Fibroblast of the conjunctiva (primary cell): ENCODE results near the gene NDUFAF2.
"Not testable (repeated sequence)": the region's sequence is repeated elsewhere in the genome, so short reads cannot be mapped to it uniquely, and the experiment has no call there.

ENCODE experiments used
- DNase-seq: peaks from one replicate; pipeline ENCODE4 v3.0.0-alpha.2; 2010; ENCODE audit warnings: low read depth

NDUFAF2 gene

DNA sequence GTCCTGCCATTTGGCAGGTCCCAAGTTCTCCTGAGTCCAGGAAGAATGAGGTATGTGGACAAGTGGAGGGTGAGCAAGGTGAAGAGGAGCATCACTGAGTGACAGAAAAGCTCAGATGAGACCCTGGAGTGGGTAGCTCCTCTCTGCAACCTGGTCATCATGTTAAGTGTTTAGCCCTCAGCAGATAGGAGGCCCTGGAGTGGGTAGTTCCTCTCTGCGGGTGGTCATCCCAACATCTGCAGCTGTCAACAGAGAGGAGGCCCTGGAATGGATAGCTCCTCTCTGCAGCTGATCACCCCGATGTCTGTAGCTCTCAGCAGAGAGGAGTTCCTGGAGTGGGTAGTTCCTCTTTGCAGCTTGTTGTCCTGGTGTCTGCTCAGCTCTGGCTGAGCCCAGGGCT, 48.4 kb downstream of the NDUFAF2 start:
- no peak for DNase-seq

DNA sequence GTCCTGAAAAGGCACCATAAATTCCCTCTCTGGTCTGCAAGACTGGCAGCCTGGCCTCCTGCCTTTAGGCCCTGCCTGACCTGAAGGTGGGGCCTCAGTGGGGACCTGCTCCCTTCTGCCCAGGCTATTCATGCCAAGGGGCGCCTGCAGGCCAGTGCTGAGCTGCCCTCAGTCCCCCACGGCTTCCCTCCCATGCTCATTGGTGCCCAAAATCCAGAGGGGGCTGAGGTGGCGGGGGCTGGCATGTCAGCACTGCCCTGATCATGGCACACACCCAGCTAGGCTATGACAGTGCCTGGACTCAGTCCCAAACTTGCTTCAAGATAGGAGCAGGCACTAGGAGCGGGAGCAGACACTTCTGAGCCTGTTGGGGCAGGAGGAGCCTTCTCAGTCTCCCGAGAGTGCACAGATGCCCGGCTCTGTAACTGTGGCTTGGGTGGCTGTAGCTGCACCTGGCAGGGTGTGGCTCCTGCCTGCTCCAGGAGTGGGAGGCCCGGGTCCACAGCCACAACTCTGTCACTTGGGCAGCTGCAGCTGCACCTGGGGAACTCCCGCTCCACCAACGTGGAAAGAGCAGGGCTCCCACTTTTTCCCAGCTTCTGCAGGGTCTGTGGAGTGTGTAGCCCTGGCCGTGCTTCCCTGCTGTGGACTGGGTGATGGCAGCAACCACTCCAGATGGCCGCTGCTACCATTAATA, 49.0 kb downstream of the NDUFAF2 start:
- no peak for DNase-seq

DNA sequence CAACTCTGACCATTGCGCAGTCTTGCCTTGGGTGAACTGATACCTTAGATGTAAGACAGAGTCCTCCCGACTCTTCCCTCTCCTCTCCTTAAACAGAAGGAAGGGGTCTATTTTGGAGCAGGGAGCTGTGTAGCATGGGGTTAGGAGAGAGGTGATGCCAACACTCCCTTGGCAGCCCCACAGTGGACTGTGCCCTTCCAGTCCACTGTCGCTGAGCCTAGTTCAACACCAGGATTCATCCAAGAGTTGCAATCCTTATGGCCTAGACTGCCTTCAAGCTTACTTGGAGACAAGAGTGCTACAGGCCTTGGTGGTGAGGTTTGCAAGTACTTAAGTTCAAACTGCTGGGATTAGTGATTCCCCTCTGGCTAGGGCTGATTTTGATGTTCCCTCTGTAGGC, 51.4 kb downstream of the NDUFAF2 start:
- DNase-seq = no peak

GRCh38 chr5:60997721-60998120, 52.7 kb downstream of the NDUFAF2 start:
- no peak for DNase-seq

DNA sequence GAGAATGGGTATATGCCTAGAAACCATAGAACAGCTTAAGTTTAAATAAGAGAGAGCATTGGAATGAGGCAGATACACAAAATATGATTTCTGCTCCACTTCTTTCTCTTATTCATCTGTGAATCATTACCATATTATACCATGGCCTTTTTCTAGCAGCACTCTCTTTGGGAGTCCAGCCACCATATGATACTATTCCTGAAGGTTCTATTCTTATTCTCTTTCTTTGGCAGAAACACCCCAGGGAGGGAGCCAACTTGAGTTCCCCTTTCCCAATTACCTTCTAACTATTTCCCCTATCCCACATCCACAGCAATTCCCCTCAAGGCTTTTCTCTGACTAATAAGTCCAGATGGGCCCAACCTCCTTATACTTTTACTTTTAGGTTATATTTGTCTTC, 55.9 kb downstream of the NDUFAF2 start:
- no peak for DNase-seq

DNA sequence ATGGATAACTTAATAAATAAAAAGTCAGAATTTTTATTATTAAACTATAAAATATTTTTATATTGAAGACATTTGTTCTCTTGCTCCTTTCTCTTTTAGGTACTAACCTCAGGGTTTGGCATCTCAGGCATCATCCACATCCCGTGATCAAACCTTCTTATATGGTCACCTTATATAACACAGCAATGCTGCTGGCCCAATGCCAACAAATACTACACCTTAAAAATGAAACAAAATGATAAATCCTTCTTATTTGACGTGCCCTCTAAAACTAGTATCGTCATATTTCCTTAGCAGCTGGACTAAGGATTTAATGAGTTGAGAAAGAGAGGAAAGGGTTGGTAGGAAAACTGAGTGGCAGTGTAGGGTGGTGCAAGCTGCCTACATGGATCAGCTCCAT, 56.6 kb downstream of the NDUFAF2 start:
- DNase-seq = no peak

- no peak for DNase-seq
These were observed 57.8 kb downstream of the NDUFAF2 start for GRCh38 chr5:61002611-61003355.

DNA sequence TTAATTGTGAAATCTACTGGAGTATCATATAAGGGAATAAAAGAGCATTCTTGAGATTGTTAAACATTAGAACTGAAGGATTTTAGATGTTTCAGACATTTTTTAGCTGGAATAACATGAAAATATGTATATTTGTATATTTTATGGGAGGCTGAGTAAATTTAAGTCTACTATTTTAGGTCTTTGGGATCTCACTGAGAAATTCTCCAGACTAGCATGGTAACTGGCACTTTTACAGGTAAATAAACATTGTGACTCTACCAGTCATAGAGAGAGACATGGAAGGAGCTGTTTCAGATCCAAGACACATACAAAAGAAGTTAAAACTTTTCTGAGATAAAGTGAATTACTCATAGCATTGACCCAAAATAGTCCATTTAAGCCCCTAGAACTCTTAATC, 59.4 kb downstream of the NDUFAF2 start:
- DNase-seq = no peak

DNA sequence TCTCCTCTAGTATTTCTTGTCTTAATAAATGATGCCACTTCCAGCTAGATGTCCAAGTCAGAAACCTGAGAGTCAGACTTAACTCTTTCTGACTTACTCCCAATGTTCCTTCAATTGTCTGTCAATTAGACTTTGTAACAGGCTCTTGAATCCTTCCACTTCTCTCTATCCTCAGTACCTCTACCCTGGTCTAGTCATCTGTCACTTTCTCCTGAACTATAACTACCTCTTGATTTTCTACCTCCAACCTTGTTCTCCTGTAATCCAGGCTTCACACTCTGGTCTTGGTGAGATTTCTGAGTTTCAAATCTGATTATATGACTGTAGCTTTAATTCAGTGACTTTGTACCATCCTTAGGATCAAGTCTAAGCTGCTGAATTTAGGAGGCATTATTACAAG, 64.9 kb downstream of the NDUFAF2 start:
- no peak for DNase-seq

- no peak for DNase-seq
These were observed 65.8 kb downstream of the NDUFAF2 start for GRCh38 chr5:61010467-61011454.

GRCh38 chr5:61018062-61018461, 73.1 kb downstream of the NDUFAF2 start:
- DNase-seq = no peak

GRCh38 chr5:61019642-61020041, 74.6 kb downstream of the NDUFAF2 start:
- no peak for DNase-seq

DNA sequence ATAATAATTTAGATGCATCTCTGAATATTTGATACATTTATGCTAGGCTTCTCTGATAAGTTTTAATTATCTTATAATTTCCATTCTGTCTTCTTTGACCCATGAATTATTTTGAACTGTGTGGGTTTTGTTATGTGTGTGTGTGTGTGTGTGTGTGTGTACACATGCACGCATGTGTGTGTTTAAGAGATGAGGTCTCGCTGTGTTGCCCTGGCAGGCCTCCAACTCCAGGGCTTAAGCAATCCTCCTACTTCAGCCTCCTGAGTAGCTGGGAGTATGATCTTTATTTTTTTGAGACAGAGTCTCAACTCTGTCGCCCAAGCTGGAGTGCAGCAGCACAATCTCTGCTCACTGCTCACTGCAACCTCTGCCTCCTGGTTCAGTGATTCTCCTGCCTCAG, 75.4 kb downstream of the NDUFAF2 start:
- DNase-seq = peak; percentile 44

- peak; percentile 22 for DNase-seq
These were observed 78.1 kb downstream of the NDUFAF2 start for GRCh38 chr5:61023131-61023530.

- DNase-seq = no peak
These were observed 81.0 kb downstream of the NDUFAF2 start for GRCh38 chr5:61026004-61026403.

- no peak for DNase-seq
These were observed 83.4 kb downstream of the NDUFAF2 start for GRCh38 chr5:61028382-61028781.

GRCh38 chr5:61029456-61030162, 84.6 kb downstream of the NDUFAF2 start:
- no peak for DNase-seq

- no peak for DNase-seq
These were observed 85.1 kb downstream of the NDUFAF2 start for GRCh38 chr5:61030163-61030482.

DNA sequence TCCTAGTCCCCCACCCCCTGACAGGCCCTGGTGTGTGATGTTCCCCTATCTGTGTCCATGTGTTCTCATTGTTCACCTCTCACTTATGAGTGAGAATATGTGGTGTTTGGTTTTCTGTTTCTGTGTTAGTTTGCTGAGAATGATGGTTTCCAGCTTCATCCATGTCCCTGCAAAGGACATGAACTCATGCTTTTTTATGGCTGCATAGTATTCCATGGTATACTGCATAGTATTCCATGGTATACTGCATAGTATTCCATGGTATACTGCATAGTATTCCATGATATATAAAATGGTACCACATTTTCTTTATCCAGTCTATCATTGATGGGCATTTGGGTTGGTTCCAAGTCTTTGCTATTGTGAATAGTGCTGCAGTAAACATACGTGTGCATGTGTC, 86.3 kb downstream of the NDUFAF2 start:
- DNase-seq = not testable (repeated sequence)

- DNase-seq = no peak
These were observed 99.5 kb downstream of the NDUFAF2 start for GRCh38 chr5:61044545-61044944.

DNA sequence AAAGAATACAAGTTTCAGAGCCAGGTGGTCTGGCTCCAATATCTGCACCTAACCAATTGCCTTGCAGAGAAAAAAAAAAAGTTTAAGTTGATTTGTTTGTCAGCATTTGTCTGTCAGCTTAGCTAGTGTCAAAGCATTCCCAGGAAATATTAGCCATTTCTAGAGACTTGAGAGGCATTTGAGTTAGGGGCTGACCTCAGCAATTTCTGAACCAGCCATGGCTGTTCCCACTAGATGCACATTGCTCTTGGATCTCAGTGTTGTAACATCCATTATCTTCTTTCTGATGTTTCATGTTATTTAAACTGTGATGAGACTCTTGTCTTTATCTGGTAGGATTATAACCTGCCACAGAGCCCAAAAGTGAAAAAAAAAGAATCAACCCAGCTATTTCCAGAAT, 102.3 kb downstream of the NDUFAF2 start:
- DNase-seq = no peak

- peak; percentile 13 for DNase-seq
These were observed 103.5 kb downstream of the NDUFAF2 start for GRCh38 chr5:61048534-61048933.
